Fibroblast of skin of abdomen (primary cell): ENCODE measurements around the gene ATRNL1.

Experiments used
- DNase-seq: peaks from one replicate; pipeline ENCODE4 v3.0.0-alpha.2; 2013

The ATRNL1 gene

DNA sequence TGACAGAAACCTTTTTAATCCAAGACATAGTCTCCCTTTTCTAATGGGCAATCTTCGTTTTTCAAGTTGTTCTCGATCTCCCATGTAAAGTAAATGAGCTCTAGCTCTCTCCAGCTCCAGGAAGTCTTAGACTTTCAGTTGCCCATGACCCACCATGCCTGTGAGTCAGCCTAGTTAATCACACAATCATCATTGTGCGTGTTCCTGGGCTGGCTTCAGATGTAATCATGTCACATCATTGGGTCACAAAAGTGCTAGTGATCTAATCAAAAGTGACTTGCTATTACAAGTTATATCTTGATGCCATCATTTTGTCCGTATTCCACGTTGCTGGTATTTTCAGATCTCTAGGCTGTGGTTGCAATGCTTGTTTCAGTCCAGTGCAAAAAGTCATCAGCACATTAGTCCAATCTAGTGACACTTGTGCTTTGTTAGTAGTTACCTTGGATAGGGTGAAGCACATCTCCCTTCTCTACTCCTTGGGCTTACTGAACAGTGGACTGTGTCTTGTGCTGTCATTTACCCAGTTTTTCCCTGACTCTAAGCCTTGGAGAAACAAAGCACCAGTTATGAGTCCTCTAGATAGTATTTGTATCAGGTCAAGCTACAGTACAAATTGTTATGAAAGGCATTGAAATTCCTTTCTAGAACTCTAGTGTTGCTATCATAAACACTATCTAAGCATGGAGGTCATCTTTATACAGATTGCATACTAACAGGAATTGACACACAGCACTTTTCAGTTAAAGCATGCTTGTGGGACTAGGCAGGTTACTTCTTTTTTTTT lies 863.3 kb downstream of the ATRNL1 start:
- DNase-seq = no peak

DNA sequence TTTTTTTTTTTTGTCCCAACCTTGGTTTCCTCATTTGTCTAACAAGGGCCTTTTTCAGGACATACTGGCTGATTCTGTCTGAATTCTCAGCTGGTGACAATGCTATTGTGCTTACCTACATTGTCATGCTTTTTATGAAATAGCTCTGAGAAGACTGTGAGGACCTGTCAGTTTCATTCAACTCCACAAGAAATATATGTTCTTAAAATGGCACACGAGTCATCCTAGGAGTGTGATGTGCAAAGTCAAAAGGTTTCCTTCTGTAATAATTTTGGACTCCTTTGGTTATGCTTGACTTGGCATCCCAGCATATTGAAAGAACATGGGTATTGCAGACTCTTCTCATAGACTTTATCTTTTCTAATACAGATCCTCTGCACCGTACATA lies 863.8 kb downstream of the ATRNL1 start:
- no peak for DNase-seq

GRCh38 chr10:115957786-115958442 lies 864.7 kb downstream of the ATRNL1 start:
- DNase-seq = no peak

- no peak for DNase-seq
Observed at GRCh38 chr10:115963848-115964247, 870.7 kb downstream of the ATRNL1 start.

DNA sequence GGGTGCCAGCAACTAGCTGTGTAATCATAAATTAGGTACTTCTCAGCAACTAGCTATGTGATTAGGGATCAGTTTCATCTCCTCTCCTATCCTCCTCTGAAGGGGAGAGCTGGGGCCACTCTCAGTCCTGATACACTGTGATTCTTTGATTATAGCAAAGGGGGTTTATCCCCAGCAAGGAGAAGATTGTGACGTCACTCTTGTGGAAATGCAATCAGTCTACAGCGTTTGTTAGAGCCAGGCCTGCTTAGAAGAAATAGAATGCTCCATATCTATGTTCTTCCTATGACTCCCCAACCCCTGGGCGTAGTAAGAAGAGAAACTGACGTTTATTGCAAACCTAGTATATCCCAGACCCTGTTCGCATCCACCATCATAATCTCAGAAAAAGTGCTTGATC lies 871.7 kb downstream of the ATRNL1 start:
- no peak for DNase-seq

DNA sequence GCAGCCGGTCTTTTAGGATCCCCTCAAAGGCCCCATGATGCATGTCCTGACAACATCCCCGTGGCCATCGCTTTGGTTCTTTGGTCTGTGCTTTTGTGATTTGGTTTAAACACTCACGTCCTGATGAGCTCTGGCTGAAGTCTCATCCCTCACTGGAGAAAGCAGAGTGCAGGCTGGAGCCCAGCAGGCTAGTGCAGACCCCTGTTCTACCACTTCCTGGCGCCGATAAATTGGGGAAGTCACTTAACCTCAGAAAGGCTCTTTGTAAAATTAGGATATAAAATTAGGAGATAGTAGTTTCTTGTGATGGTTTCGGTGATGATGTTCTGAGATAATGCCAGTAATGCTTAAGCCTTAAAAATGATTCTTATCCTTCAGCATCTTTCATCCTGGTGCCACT lies 872.2 kb downstream of the ATRNL1 start:
- DNase-seq = no peak

- no peak for DNase-seq
Observed at GRCh38 chr10:115968236-115968635, 875.1 kb downstream of the ATRNL1 start.

GRCh38 chr10:115969591-115969990 lies 876.4 kb downstream of the ATRNL1 start:
- DNase-seq = no peak

DNA sequence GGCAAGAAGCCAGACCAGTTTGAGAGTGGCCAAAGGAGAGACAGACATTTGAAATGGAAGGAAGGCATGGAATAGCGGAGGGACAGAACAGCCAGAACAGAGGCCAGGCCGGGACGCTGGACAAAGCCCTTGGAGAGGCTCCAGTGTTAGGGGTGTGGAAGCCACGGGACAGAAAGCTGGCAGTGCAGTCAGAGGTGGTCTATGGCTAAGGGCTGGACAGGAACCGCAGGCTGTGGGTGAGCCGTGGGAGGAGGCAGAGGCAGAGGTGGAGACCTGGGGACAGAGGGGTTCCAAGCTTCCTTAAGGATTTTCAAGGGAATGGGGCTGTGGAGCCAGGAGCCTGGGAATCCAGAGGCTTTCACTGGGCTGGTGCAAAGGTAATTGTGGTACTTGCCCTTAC lies 878.8 kb downstream of the ATRNL1 start:
- no peak for DNase-seq

GRCh38 chr10:115972426-115972825 lies 879.3 kb downstream of the ATRNL1 start:
- no peak for DNase-seq

DNA sequence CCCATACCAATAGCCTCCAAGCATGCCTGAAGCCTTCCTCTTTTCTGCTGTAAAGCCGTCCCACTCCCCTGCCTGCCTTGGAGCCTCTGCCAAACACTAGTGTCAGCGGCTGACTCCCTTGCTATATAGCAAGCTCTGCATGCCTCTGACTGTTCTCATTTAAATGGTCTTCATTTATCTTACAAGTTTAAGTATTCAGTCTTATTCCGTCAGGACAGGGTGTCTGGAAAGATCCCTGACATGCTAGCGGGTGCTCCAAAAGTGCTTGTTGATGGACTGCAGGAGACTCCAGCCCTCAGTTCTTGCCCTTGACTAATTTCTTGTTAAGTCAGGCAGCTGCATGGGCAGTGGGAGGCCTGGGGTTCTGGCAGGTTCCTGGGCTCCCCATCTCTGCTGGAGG lies 881.2 kb downstream of the ATRNL1 start:
- no peak for DNase-seq

DNA sequence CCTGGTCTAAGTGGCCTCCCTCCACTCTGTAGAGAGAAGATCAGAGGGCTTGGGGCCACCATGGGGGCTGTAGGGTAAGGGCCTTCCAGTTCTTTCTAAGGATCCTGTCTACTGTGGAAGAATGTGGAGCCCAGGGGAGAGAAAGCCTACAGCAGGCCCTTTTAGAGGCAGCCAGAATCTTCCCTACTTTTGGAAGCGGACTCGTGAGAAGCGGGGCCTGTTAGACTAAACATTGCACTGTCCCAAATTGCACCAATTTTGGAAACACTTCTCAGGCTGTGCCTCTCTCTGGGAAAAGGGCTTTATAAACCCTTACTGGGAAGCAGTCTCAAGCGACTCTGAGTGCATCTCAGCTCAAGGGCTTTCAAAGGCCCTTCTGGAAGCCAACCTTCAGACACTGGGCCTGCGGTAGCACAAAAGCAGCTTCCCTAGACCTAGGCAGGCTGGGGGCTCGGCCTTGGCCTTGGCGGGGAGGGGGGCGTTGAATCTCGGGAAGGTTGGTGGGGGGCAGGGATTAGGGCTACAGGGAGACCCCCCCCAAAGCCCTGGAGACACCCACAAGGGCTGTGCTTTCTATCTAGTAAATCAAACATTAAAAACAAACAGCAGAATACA lies 881.8 kb downstream of the ATRNL1 start:
- no peak for DNase-seq

GRCh38 chr10:115975506-115975905 lies 882.3 kb downstream of the ATRNL1 start:
- DNase-seq = no peak

- no peak for DNase-seq
Observed at GRCh38 chr10:115976342-115976741, 883.2 kb downstream of the ATRNL1 start.

DNA sequence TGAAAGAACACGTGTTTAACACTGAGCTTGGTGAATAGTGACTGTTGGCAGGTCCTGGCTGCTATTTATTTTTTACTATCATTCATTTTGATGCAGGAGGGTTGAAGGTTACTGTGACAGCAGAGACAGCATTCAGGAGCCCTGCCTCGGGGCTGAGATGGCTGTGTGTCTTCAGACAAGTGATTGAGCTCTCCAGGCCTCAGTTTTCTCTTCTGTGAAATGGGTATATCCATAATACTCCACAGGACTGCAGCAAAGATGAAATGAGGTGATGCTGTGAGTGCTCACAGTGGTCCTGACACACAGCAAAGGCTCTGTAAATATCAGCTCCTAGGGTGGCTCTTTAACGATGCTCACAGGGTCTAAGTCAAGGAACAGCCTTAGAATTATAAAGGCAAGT lies 884.7 kb downstream of the ATRNL1 start:
- no peak for DNase-seq

GRCh38 chr10:115979576-115979975 lies 886.4 kb downstream of the ATRNL1 start:
- DNase-seq = no peak

GRCh38 chr10:115980470-115980869 lies 887.3 kb downstream of the ATRNL1 start:
- DNase-seq = no peak

GRCh38 chr10:115981081-115981480 lies 887.9 kb downstream of the ATRNL1 start:
- no peak for DNase-seq

GRCh38 chr10:115982076-115982475 lies 888.9 kb downstream of the ATRNL1 start:
- DNase-seq = no peak

DNA sequence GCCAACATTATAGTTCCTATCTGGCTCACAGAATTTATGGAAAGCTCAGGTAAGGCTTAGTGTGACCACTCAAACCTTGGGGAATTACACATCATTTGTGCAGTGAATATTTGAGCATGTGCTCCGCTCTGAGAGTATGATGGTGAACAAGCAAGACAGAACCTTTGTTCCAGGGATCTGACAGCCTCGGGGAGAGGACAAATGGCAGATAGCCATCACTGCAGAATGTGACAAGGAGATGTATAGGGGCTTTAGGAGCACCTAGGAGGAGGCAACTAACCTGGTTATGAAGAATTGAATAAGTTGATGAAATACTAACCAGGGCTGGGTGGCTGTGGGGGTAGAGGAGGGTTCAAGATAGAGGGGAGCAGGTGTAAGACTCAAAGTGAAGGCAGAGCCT lies 889.4 kb downstream of the ATRNL1 start:
- DNase-seq = no peak

- no peak for DNase-seq
Observed at GRCh38 chr10:115985786-115986185, 892.6 kb downstream of the ATRNL1 start.

DNA sequence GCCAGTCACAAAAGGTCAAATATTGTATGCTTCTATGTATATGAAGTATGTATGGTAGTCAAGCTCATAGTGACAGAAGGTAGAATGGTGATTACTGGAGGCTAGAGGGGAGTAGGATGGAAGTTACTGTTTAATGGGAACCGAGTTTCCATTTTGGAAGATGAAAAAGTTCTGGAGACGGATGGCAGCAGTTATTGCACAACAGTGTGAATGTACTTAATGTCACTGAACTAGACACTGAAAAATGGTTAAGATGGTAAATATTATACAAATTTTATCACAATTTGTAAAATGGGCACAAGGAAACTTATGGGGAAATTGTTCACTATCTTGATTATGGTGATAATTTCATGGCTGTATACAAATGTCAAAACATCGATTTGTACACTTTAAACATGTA lies 895.2 kb downstream of the ATRNL1 start:
- no peak for DNase-seq

GRCh38 chr10:115989621-115990020 lies 896.5 kb downstream of the ATRNL1 start:
- DNase-seq = no peak
